Non-pigmented ciliary epithelial cell (primary cell): Measurements from ENCODE around the gene PKHD1.

ENCODE experiments used
- DNase-seq: peaks from one replicate; pipeline ENCODE4 v3.0.0-alpha.2; 2010; ENCODE audit warnings: low read depth

The PKHD1 gene

GRCh38 chr6:52045033-52045432 lies 42.4 kb downstream of the PKHD1 start:
- DNase-seq: no peak

GRCh38 chr6:52042141-52042885 lies 45.1 kb downstream of the PKHD1 start:
- no peak for DNase-seq

- no peak for DNase-seq
Measured at GRCh38 chr6:52041134-52041533, 46.3 kb downstream of the PKHD1 start.

- DNase-seq: no peak
Measured at GRCh38 chr6:52027699-52028098, 59.7 kb downstream of the PKHD1 start.

GRCh38 chr6:52024451-52025068 lies 62.9 kb downstream of the PKHD1 start:
- DNase-seq: no peak

GRCh38 chr6:52022675-52023074 lies 64.7 kb downstream of the PKHD1 start:
- no peak for DNase-seq

- no peak for DNase-seq
Measured at GRCh38 chr6:52020945-52021570, 66.4 kb downstream of the PKHD1 start.

GRCh38 chr6:52019881-52020280 lies 67.5 kb downstream of the PKHD1 start:
- DNase-seq: no peak

GRCh38 chr6:52019092-52019491 lies 68.3 kb downstream of the PKHD1 start:
- DNase-seq: no peak

GRCh38 chr6:52016915-52017748 lies 70.3 kb downstream of the PKHD1 start:
- DNase-seq: no peak

- no peak for DNase-seq
Measured at GRCh38 chr6:52015953-52016352, 71.5 kb downstream of the PKHD1 start.

- no peak for DNase-seq
Measured at GRCh38 chr6:52014391-52014790, 73.0 kb downstream of the PKHD1 start.

- DNase-seq: no peak
Measured at GRCh38 chr6:52013035-52013434, 74.4 kb downstream of the PKHD1 start.

- DNase-seq: no peak
Measured at GRCh38 chr6:52012582-52012981, 74.8 kb downstream of the PKHD1 start.

- DNase-seq: no peak
Measured at GRCh38 chr6:52010806-52011205, 76.6 kb downstream of the PKHD1 start.

GRCh38 chr6:52010145-52010544 lies 77.3 kb downstream of the PKHD1 start:
- no peak for DNase-seq

- DNase-seq: no peak
Measured at GRCh38 chr6:52009466-52010140, 77.8 kb downstream of the PKHD1 start.

GRCh38 chr6:52000064-52000463 lies 87.3 kb downstream of the PKHD1 start:
- no peak for DNase-seq

GRCh38 chr6:51996296-51996947 lies 91.0 kb downstream of the PKHD1 start:
- DNase-seq: no peak

GRCh38 chr6:51995214-51995755 lies 92.1 kb downstream of the PKHD1 start:
- no peak for DNase-seq

- no peak for DNase-seq
Measured at GRCh38 chr6:51992876-51993275, 94.5 kb downstream of the PKHD1 start.
